NCI-H524 (cell line): ENCODE data around the gene CCDC154.
"Not testable (repeated sequence)": the region's sequence is repeated elsewhere in the genome, so short reads cannot be mapped to it uniquely, and the experiment has no call there.

Experiments
- DNase-seq, 2 experiments: peaks; one replicate each; lab custom pipeline; 2025; lab: John Stamatoyannopoulos, UW

CCDC154 gene

DNA sequence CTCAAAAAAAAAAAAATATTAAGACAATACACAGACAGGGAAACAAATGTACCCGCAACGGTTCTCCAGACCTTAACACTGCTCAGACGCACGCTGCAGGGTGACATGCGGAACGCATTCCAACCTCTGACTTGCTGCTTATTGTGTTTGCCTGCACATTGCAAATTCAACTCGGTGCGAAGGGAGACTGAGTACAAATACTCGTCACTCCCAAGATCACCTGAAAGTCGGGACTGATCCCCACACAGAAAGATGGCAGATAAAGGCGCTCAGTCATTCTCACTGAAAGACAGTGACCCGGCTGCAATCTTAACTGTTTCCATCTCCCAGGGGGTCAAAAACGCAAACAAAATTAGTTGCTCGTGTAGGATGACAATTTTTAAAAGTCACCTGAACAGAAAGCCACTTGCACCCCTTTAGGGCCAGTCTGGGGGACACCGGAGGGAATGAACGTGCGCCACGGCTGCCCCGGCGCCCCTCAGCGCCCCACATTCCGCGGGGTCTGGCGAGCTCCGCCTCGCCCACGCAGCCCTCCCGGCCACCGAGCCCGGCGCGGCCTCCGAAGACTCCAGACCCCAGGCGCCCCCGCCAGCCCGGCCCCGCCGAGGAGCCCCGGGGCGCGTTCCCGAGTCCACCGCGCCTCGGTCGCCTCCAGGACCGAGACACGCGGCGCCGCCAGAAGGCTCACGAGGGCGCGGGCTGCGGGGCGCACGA, 29.9 kb upstream of the CCDC154 start:
- no peak for DNase-seq

DNA sequence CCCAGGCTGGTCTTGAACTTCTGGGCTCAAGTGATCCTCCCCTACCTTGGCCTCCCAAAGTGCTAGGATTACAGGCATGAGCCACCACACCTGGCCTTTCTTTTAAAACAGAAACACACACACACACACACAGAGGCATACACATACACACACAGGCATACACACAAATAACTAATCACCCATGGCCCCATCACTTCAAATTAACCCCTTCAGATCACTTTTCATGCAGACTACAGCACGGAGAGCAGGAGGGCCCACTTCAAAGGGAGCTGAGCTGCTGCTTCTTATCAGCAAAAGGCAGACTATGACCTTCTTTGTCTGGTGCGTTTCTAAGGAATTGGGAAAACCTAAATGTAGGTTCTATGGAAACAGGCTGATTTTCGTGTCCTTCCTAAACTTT, 28.6 kb upstream of the CCDC154 start:
- DNase-seq: no peak

DNA sequence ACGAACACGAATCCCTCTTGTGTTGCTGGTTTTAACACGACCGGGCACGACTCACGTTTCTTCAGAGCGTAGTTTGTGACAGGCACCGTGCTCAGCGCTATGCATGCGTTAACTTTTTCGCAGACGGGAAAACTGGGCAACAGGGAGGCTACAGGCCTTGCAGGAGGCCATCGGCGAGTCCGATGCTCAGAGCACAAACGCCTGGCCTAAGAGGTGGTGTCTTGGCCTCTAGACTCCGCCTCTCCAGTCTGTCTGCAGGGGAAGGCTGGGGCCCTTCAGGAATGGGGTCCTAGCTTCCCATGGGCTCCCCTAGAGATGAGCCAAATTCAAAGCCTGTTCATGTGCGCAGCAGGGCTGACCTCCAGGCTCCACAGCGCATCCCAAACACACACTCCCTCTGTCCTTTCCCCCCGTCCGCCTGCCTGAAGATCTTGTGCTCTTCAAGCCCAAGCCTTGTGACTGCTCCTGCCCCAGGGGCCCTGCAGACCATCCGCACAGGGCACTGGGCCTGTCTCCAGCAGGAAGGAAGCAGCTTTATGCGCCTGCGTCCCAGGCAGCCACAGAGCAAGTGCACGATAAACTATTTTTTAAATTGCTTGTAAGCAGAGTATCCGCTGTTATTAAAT, 27.3 kb upstream of the CCDC154 start:
- DNase-seq: no peak

DNA sequence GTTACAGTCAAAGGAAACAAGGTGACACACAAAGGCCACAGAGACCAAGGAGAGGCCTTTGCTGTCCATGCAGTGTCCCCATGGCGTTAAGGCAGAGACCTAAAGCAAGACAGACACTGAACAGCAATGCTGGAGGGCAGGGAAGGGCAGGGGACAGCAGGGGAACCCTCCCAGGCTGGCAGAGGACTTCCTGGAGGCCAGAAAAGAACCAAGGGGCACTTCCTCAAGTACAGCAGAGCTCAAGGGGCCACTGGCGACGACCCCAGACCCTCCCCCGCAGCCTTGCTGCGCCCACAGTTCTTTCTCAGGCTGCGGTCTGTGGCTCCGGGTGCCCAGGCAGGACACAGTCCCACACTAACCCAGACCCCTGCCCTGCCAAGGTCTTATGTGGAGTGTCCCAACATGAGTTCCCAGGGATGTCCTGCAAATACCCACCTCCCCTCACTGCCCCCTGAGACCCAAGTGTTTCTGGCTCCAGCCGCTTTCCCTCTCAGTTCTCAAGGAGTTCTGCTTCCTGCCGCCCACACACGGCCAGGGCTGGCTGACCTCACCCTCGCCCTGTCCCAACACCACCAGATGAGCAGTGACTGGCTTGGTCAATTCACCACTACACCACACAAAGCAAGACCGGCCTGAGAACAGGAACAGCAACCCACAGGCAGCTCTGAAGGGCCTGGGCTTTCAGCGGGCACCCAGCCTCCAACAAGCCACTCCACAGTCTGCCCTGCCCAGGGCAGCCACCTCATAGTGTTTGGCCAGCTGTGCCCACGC, 26.3 kb upstream of the CCDC154 start:
- no peak for DNase-seq

DNA sequence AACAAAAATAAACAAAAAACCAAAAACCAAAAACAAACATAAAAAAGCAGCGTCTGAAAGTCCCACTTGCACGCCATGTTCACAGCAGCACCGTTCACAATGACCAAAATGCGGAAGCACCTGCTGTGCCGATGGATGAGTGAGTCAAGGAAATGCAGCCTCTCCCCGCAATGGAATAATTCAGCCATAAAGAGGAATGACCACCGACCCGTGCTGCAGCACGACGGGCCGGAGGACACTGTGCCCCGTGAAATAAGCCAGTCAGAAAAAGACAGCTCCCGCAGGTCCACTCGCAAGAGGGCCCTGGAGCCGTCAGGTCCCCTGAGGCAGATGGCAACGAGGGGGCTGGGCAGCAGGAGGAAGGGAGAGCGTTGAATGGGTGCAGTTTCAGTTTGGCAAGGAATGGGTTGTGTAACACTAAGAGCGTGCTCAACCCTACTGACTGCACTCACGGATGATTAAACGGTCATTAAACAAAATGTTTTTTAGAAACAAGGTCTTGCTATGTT, 25.4 kb upstream of the CCDC154 start:
- DNase-seq: no peak

DNA sequence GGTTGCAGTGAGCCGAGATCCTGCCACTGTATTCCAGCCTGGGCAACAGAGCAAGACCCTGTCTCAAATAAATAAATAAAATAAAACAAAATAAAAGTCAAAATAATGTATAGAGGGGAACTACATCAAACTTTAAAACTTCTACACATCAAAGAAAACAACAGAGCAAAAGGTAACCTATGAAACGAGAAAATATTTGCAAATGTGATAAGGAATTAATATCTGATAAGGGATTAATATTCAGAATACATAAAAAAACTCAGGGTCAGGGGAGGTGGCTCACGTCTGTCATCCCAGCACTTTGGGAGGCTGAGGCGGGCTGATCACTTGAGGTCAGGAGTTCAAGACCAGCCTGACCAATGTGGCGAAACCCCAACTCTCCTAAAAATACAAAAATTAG, 24.8 kb upstream of the CCDC154 start:
- not testable (repeated sequence) for DNase-seq

DNA sequence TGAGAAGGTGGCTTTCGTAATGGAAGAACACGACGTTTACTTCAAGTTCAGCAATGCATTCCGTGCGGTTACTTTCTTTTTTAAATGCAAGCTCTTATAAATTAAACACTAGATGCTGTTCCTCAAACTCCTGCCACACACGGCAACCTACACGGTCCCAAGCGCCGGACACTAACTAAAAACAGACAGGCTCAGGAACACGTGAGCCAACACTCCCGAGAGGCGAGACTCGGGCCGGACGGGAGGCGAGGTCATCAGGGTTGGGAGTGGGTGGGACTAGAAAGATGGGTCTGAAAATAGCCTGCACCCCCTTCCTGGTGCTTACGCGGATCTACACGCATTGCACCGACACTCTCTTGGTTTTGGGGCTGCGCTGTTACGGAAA, 24.1 kb upstream of the CCDC154 start:
- no peak for DNase-seq

DNA sequence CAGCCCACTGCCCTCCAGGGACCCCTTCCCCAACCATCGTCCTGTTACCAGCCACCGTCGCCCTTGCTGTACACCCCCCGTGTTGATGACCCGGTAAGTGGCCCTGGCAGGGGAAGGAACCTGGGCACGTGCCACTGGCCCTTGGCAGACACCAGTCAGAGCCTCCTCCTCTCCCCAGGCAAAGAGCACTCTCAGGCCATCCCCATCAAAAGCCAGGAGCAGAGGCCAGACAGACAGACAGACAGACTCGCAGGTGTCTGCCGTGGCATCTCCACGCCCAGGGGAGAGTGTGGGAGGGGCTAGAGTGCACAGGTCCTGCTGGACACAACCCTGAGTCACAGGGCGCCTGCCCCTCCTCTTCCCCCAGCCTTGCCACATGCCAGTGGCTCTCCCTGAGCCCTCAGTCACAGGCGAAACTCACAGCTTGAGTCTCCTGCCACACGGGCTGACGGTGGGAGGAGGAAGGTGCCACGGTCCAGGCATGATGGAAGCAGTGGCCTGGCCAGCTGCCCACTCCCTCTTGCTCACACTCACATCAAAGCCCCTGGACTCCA, 22.7 kb upstream of the CCDC154 start:
- DNase-seq: no peak

DNA sequence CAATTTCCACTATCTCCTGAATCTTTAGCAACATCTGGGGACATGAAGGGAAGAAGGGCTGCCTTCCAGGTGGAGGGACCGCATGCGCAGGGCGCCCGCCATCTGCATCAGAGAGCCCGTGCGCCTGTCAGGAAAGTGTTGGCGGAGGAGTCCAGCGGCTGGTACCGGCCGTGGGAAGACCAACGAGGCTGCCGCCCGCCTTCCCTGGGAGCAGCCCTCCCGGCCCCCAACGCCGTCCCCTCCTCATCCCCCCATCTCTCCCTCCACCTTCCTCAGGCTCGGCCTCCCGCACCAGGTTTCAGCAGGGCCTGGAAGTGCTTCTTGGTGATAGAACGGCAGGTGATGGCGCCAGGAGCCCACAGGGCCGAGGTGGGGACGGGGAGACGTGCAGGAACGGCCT, 21.7 kb upstream of the CCDC154 start:
- DNase-seq: no peak

DNA sequence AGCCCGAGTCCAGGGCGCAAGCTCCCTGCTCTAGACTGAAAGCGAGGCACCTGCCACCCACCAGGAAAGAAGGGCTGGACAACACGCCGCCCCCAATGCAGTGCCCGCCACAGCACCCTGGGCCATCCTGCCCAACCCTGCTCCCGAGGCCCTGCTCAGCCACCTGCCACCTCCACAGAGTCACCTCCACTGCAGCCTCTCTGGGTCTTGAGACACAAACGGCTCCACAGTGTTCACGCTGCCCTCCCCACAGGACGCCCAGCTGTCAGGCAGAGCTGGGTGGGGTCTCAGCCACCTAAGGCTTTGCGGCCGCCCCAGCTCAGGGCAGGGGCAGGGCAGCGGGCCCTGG, 21.2 kb upstream of the CCDC154 start:
- DNase-seq: no peak

DNA sequence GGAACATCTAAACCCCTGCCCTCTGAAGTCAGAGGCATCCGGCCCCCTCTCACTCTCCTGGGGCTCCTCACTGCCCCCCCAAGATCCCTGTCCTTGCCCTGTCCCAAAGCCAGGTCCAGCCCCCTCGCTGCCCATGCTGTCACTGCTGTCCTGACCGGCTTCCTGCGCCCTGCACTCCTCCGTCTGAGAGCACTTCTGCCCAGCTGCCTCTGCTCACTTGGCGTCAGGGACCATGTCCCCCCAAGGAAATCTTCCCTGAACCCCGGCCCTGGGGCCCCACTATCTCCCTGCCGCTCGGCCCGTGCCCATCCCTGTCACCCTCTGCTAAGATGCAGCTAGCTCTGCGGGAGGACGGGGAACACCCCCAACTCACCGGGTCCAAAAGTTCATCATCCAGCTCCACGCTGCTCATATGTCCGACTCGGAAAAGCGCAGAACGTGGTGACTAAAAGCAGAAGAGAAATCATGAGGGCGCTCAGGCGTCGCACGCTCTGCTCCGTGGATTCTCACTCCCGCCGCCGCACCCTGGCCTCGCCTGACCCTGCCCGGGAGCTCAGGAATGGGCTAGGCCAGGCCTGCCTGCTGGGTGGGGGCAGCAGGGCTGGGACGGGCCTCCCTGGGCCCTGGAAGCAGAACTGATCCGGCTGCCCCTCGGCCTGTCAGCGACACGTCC, 20.7 kb upstream of the CCDC154 start:
- DNase-seq: no peak

DNA sequence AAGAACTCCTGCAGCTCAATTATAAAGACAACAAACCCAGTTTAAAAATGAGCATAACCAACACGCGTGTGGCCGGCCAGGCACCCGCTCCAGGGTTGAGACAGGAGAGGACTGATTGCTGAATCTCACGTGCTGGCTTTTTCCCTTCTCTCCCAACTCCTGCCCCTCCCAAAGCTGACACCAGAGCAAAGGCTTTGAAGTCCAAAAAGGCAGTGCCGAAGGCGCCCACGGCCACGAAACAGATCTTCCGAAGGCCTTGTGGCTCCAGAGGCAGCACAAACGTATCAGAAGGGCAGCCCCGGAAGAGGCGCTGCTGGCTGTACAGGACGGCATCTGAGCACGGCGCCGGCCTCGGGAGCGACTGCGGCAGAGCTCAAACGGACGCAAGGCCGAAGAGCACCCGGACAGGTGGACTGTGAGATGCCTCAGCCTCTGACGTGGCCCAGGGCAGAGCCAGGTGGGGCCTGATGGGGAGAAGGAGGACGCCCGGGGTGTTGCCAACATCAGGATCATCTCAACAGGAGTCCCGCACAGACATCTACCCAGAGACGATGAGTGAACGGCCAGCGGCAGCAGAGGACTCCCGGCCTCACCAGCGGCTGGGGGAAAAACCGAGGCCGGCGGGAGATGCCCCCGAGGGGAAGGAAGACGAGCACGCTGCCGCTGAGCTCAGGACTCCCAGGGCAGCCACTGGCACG, 20.0 kb upstream of the CCDC154 start:
- DNase-seq: no peak

DNA sequence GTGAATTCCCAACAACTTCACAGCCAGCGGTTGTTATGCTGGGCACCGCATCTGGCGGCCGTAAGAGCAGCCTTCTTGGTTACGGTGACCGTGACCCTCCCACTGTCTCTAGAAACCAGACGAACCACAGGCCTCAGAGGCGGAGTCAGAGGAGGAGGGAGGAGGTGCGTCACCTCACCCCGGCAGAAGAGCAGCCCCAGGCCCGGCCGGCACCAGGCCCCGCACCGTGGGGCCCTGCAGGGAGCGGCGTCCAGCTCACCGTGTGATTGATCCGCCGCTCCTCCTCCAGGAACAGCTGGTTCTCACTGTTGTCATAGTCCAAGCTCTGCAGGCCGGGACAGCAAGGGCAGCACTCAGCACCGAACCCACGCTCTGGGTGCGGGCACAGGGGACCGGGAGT, 16.8 kb upstream of the CCDC154 start:
- no peak for DNase-seq

DNA sequence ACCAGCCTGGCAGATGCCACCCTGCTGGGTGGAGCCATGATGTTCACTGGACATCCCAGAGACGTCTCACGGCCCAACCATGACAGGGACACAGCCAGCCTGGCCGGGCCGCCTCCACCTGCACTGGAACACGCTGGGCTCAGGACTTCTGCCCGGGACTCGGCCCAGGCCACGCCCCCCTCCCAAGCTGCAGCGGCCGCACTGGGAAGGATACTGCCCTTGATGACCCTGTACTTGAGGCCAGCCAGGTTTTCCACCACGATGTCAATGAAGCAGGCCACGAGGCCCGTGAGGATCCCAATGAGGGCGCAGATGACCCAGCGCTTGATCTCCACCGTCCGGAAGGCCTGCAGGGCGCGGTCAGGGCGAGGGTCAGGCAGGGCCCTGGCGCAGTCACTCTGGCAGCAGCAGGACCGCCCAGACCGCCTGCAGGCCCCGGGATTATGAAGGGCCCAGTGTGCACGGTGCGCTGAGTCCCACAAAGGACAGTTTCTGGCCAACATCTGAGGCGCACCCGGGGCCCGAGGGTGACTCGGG, 16.3 kb upstream of the CCDC154 start:
- DNase-seq: no peak

DNA sequence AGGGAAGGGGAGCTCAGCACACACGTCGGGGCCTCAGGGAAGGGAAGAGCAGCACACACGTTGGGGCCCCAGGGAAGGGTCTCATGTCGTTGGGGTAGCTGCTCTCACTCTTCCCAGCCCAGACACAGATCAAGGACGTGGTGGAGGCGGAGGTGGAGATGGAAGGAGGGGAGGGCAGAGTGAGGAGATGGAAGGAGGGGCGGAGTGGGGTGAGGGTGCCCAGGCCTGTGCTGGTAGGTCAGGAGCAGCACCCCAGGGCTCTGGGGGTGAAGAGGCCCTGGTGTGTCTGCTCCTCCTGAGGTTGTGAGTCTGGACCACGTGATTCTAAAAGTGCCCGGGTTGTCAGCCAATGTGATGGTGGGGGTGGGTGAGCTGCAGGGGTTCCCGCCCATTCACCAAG, 15.6 kb upstream of the CCDC154 start:
- DNase-seq: no peak

DNA sequence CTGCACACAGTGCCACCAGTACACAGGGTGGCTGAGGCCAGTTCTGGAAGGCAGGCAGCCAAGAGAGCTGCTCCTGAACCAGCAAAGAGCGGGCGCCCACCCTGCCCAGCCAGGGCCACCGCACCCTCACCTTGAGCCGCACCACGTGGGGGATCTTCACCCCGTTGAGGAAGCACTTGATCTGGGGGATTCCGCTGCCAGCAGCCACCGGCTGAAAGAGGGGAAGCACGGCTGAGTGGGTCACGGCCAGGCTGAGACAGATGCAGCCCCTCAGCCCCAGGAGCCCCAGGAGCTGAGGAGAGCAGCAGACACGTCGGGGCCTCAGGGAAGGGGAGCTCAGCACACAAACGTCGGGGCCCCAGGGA, 14.6 kb upstream of the CCDC154 start:
- DNase-seq: no peak

DNA sequence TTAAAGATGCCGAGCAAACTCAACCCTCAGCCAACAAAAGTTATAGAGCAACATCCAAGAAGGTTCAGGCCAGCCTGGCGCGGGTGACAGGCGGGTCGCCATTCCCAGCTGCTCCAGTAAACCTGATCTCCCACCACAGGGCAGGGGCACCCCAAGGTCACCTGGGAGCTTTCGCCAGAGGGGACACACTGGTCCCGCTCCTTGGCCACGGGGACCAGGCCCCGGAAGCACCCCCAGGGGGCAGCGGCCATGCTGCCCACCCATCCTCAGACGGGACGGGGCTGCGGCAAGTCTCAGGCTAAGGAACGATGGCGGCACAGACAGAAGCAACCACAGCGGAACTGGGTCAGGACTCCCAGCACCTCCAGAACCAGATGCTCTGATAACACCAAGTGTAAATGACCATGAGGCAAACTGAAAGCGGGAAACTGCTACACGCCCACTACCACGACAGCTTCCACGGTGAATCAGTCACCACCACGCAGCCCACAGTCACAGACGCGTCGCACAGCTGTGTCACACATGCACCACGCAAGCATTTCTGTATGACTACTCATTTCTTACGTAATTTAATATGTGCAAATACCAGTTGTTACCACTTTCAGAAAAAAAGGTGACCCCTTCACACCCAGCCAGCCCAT, 14.1 kb upstream of the CCDC154 start:
- no peak for DNase-seq

DNA sequence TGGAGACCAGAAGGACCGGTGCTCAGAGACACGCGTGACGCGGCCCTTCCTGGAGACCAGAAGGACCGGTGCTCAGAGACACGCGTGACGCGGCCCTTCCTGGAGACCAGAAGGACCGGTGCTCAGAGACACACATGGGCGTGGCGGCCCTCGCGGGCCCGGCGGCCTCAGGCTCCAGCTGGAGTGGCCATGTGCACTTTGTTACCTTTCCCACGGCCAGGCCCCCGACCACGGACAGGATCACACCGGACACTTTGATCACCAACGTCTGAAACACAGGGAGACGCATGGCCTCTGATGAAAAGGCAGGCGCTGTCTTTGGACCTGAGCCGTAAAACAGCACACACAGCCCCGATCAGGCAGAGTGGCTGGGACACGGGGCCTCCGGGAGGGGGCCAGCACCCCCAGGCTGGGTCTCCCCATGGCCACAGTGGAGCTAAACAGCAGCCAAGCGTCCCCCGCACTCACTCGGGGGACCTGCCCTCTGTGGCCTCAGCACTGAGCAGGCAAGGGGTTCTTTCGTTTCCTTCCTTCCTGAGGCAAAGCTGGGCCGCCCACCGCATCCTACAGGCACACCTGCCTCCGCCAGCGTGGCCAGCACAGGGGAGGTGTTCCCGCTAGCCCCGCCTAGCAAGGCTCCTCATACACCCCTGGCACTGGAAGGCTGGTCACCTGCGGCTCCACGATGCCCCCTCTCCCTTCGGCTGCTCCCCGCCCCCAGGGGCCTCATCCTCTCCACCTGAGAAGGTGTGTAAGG, 13.3 kb upstream of the CCDC154 start:
- DNase-seq: no peak

DNA sequence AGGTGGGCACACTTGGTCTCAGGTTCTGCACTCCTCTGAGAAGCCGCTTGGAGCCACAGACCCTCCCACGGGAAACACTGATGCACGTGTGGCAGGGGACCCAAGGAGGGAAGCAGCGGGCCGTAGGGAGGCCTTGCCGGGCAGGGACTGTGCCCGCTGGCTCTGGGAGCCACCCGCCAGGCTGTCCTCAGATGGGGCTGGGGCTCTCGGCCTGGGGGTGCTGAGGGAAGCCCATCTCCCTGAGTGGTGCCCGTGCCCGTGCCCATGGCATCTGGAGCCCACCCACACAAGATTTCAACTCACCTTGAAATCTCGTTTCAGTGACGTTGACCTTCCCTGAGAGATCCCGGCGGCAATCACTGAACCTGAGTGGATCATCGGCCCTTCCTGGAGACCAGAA, 12.6 kb upstream of the CCDC154 start:
- DNase-seq: no peak
